NCI-H1417 treated with DMSO at 0.1 percent for 48 hours (cell line): ENCODE measurements around the gene NHLRC2.
"Not testable (repeated sequence)": the region's sequence is repeated elsewhere in the genome, so short reads cannot be mapped to it uniquely, and the experiment has no call there.

Experiments used
- DNase-seq: peaks from one replicate; lab custom pipeline; 2025; lab: John Stamatoyannopoulos, UW

The NHLRC2 gene

GRCh38 chr10:113939212-113939860 is 84.9 kb downstream of the NHLRC2 start:
- no peak for DNase-seq

GRCh38 chr10:113941140-113941539 is 86.7 kb downstream of the NHLRC2 start:
- DNase-seq = no peak

- DNase-seq = not testable (repeated sequence)
Measured at GRCh38 chr10:113943196-113943595, 88.7 kb downstream of the NHLRC2 start.

- DNase-seq = no peak
Measured at GRCh38 chr10:113945075-113945686, 90.7 kb downstream of the NHLRC2 start.

- no peak for DNase-seq
Measured at GRCh38 chr10:113945687-113946085, 91.2 kb downstream of the NHLRC2 start.

- no peak for DNase-seq
Measured at GRCh38 chr10:113947184-113948041, 93.0 kb downstream of the NHLRC2 start.

- no peak for DNase-seq
Measured at GRCh38 chr10:113948048-113948447, 93.6 kb downstream of the NHLRC2 start.

- no peak for DNase-seq
Measured at GRCh38 chr10:113950268-113950667, 95.8 kb downstream of the NHLRC2 start.

GRCh38 chr10:113953505-113954272 is 99.2 kb downstream of the NHLRC2 start:
- no peak for DNase-seq

GRCh38 chr10:113954409-113954808 is 99.9 kb downstream of the NHLRC2 start:
- DNase-seq = no peak

GRCh38 chr10:113957013-113957412 is 102.6 kb downstream of the NHLRC2 start:
- no peak for DNase-seq

- no peak for DNase-seq
Measured at GRCh38 chr10:113958631-113959382, 104.3 kb downstream of the NHLRC2 start.

GRCh38 chr10:113959383-113959760 is 104.9 kb downstream of the NHLRC2 start:
- no peak for DNase-seq

- no peak for DNase-seq
Measured at GRCh38 chr10:113960617-113961181, 106.2 kb downstream of the NHLRC2 start.

- no peak for DNase-seq
Measured at GRCh38 chr10:113961182-113962031, 106.9 kb downstream of the NHLRC2 start.

GRCh38 chr10:113965077-113965476 is 110.6 kb downstream of the NHLRC2 start:
- DNase-seq = no peak

- DNase-seq = no peak
Measured at GRCh38 chr10:113965683-113966082, 111.2 kb downstream of the NHLRC2 start.
